Measurements from ENCODE around the gene SPTB. TPM values are rescaled to one million over a fixed set of nuclear protein-coding genes. Genes with fewer than 3 reads are reported as not detected.

SPTB gene
- polyA plus RNA-seq, 4 donors = 13.1 to 19.2 (median 15.3) TPM

GRCh38 chr14:64719601-64720000, 160.1 kb downstream of the SPTB start:
- no peak for DNase-seq (ENCODE audit: low read depth in 4 of 4, low spot score in 2 of 4)

- no peak for DNase-seq (ENCODE audit: low read depth in 4 of 4, low spot score in 2 of 4)
These were observed 160.9 kb downstream of the SPTB start for GRCh38 chr14:64718762-64719161.

- no peak for DNase-seq (ENCODE audit: low read depth in 4 of 4, low spot score in 2 of 4)
These were observed 161.8 kb downstream of the SPTB start for GRCh38 chr14:64717870-64718269.

GRCh38 chr14:64715628-64716412, 163.9 kb downstream of the SPTB start:
- DNase-seq (ENCODE audit: low read depth in 4 of 4, low spot score in 2 of 4) = no peak

- DNase-seq (ENCODE audit: low read depth in 4 of 4, low spot score in 2 of 4) = no peak
These were observed 164.5 kb downstream of the SPTB start for GRCh38 chr14:64715146-64715627.

- DNase-seq (ENCODE audit: low read depth in 4 of 4, low spot score in 2 of 4) = no peak
These were observed 165.2 kb downstream of the SPTB start for GRCh38 chr14:64714432-64715025.

- DNase-seq (ENCODE audit: low read depth in 4 of 4, low spot score in 2 of 4) = no peak
These were observed 166.0 kb downstream of the SPTB start for GRCh38 chr14:64713677-64714076.

GRCh38 chr14:64711039-64711438, 168.7 kb downstream of the SPTB start:
- DNase-seq (ENCODE audit: low read depth in 4 of 4, low spot score in 2 of 4) = no peak

- DNase-seq (ENCODE audit: low read depth in 4 of 4, low spot score in 2 of 4) = no peak
These were observed 170.6 kb downstream of the SPTB start for GRCh38 chr14:64709126-64709525.

- no peak for DNase-seq (ENCODE audit: low read depth in 4 of 4, low spot score in 2 of 4)
These were observed 171.3 kb downstream of the SPTB start for GRCh38 chr14:64708148-64709004.

GRCh38 chr14:64707661-64708060, 172.0 kb downstream of the SPTB start:
- no peak for DNase-seq (ENCODE audit: low read depth in 4 of 4, low spot score in 2 of 4)

- no peak for DNase-seq (ENCODE audit: low read depth in 4 of 4, low spot score in 2 of 4)
These were observed 173.0 kb downstream of the SPTB start for GRCh38 chr14:64706593-64707193.

GRCh38 chr14:64706119-64706592, 173.6 kb downstream of the SPTB start:
- no peak for DNase-seq (ENCODE audit: low read depth in 4 of 4, low spot score in 2 of 4)

- DNase-seq (ENCODE audit: low read depth in 4 of 4, low spot score in 2 of 4) = no peak
These were observed 174.2 kb downstream of the SPTB start for GRCh38 chr14:64705381-64706118.

GRCh38 chr14:64704743-64705380, 174.8 kb downstream of the SPTB start:
- DNase-seq (ENCODE audit: low read depth in 4 of 4, low spot score in 2 of 4) = no peak

GRCh38 chr14:64704143-64704742, 175.5 kb downstream of the SPTB start, which contains the start of gene PLEKHG3:
Gene PLEKHG3, plus strand, starts transcription at chr14:64704424. Its CDS starts 23,208 bp downstream, at chr14:64727632.
- no peak for DNase-seq (ENCODE audit: low read depth in 4 of 4, low spot score in 2 of 4)

GRCh38 chr14:64703395-64704142, 176.1 kb downstream of the SPTB start:
- no peak for DNase-seq (ENCODE audit: low read depth in 4 of 4, low spot score in 2 of 4)
